Stimulated activated memory B cell treated with anti-CD40 and anti-IgM and Interleukin-4, amounts not matched to agents 10 μg/mL and 1 μg/mL and 100 μg/mL, for 72 hours (primary cell): ENCODE data around the gene KRTAP10-8.
"Not testable (repeated sequence)": the region's sequence is repeated elsewhere in the genome, so short reads cannot be mapped to it uniquely, and the experiment has no call there.

Experiments used
- ATAC-seq: fragments of 150-1000 bp; cut with Tn5 transposase; 2 replicates; pipeline ENCODE4 v1.10.0; 2021
- H3K27ac Mint-ChIP-seq: one replicate; pipeline ENCODE4 v1.8.0; 2022; ENCODE audit warnings: mild to moderate bottlenecking, mixed read lengths
- H3K27me3 Mint-ChIP-seq: one replicate; pipeline ENCODE4 v1.8.0; 2022; ENCODE audit warnings: mixed read lengths
- H3K36me3 Mint-ChIP-seq: one replicate; pipeline ENCODE4 v1.8.0; 2022; ENCODE audit warnings: mixed read lengths
- H3K4me1 Mint-ChIP-seq: one replicate; pipeline ENCODE4 v1.8.0; 2022; ENCODE audit warnings: mixed read lengths
- H3K4me3 Mint-ChIP-seq: one replicate; pipeline ENCODE4 v1.8.0; 2022; ENCODE audit warnings: mild to moderate bottlenecking, moderate library complexity, mixed read lengths
- H3K9me3 Mint-ChIP-seq: one replicate; pipeline ENCODE4 v1.8.0; 2022; ENCODE audit warnings: mixed read lengths

The KRTAP10-8 gene

GRCh38 chr21:44601091-44601490, 10.8 kb upstream of the KRTAP10-8 start:
- not testable (repeated sequence) for H3K36me3 Mint-ChIP-seq, ATAC-seq, H3K4me1 Mint-ChIP-seq, H3K4me3 Mint-ChIP-seq, H3K27ac Mint-ChIP-seq, H3K9me3 Mint-ChIP-seq
- H3K27me3 Mint-ChIP-seq: peaks cover 73% of the 10 kb centered on the region

- H3K9me3 Mint-ChIP-seq: peaks cover 9% of the 10 kb centered on the region
- no peak overlapping the region for H3K27ac Mint-ChIP-seq
- H3K4me3 Mint-ChIP-seq: no peak overlapping the region
- H3K4me1 Mint-ChIP-seq: no peaks in the 10 kb centered on the region
- peaks cover 81% of the 10 kb centered on the region for H3K27me3 Mint-ChIP-seq
- no peak for ATAC-seq
- peaks cover 4% of the 10 kb centered on the region for H3K36me3 Mint-ChIP-seq
Measured at GRCh38 chr21:44601596-44602462, 10.1 kb upstream of the KRTAP10-8 start.

GRCh38 chr21:44602463-44602850, 9.4 kb upstream of the KRTAP10-8 start:
- Mint-ChIP-seq H3K4me3 (no peak overlapping the region), H3K27ac (no peak overlapping the region), H3K4me1 (no peaks in the 10 kb centered on the region), H3K36me3 (peaks cover 4% of the 10 kb centered on the region), H3K9me3 (peaks cover 9% of the 10 kb centered on the region), H3K27me3 (peaks cover 80% of the 10 kb centered on the region)
- ATAC-seq: no peak

- Mint-ChIP-seq H3K27ac (no peak overlapping the region), H3K4me3 (no peak overlapping the region), H3K9me3 (peaks cover 6% of the 10 kb centered on the region), H3K4me1 (no peaks in the 10 kb centered on the region), H3K27me3 (peaks cover 72% of the 10 kb centered on the region), H3K36me3 (peaks cover 4% of the 10 kb centered on the region)
- no peak for ATAC-seq
Measured at GRCh38 chr21:44603109-44603875, 8.6 kb upstream of the KRTAP10-8 start.

GRCh38 chr21:44603911-44604310, 8.0 kb upstream of the KRTAP10-8 start:
- no peak overlapping the region for H3K27ac Mint-ChIP-seq
- H3K36me3 Mint-ChIP-seq: peaks cover 3% of the 10 kb centered on the region
- ATAC-seq: no peak
- H3K9me3 Mint-ChIP-seq: peaks cover 4% of the 10 kb centered on the region
- H3K4me3 Mint-ChIP-seq: no peak overlapping the region
- no peaks in the 10 kb centered on the region for H3K4me1 Mint-ChIP-seq
- peaks cover 66% of the 10 kb centered on the region for H3K27me3 Mint-ChIP-seq

- Mint-ChIP-seq H3K36me3 (peaks cover 15% of the 10 kb centered on the region), H3K9me3 (peaks cover 21% of the 10 kb centered on the region), H3K4me3 (no peak overlapping the region), H3K27ac (no peak overlapping the region), H3K4me1 (no peaks in the 10 kb centered on the region), H3K27me3 (peaks cover 49% of the 10 kb centered on the region)
- no peak for ATAC-seq
Measured at GRCh38 chr21:44606495-44606894, 5.4 kb upstream of the KRTAP10-8 start.

- H3K4me1 Mint-ChIP-seq: no peaks in the 10 kb centered on the region
- H3K27me3 Mint-ChIP-seq: peaks cover 45% of the 10 kb centered on the region
- H3K27ac Mint-ChIP-seq: no peak overlapping the region
- peaks cover 28% of the 10 kb centered on the region for H3K36me3 Mint-ChIP-seq
- ATAC-seq: no peak
- peaks cover 34% of the 10 kb centered on the region for H3K9me3 Mint-ChIP-seq
- H3K4me3 Mint-ChIP-seq: no peak overlapping the region
Measured at GRCh38 chr21:44609193-44609592, 2.7 kb upstream of the KRTAP10-8 start.

GRCh38 chr21:44610157-44610843, 1.6 kb upstream of the KRTAP10-8 start:
- H3K4me1 Mint-ChIP-seq, ATAC-seq, H3K27ac Mint-ChIP-seq, H3K4me3 Mint-ChIP-seq: not testable (repeated sequence)
- H3K27me3 Mint-ChIP-seq: peaks cover 43% of the 10 kb centered on the region
- H3K36me3 Mint-ChIP-seq: peaks cover 28% of the 10 kb centered on the region
- H3K9me3 Mint-ChIP-seq: peaks cover 34% of the 10 kb centered on the region

GRCh38 chr21:44611551-44611950, 328 bp upstream of the KRTAP10-8 start:
- peaks cover 45% of the 10 kb centered on the region for H3K27me3 Mint-ChIP-seq
- H3K4me3 Mint-ChIP-seq: no peak overlapping the region
- ATAC-seq: no peak
- H3K36me3 Mint-ChIP-seq: peaks cover 28% of the 10 kb centered on the region
- H3K27ac Mint-ChIP-seq: no peak overlapping the region
- H3K4me1 Mint-ChIP-seq: no peaks in the 10 kb centered on the region
- peaks cover 32% of the 10 kb centered on the region for H3K9me3 Mint-ChIP-seq

- Mint-ChIP-seq H3K27me3 (peaks cover 41% of the 10 kb centered on the region), H3K4me1 (no peaks in the 10 kb centered on the region), H3K27ac (no peak overlapping the region), H3K4me3 (no peak overlapping the region), H3K36me3 (peaks cover 28% of the 10 kb centered on the region), H3K9me3 (peaks cover 31% of the 10 kb centered on the region)
- no peak for ATAC-seq
Measured at GRCh38 chr21:44612669-44613229, 870 bp downstream of the KRTAP10-8 start.

GRCh38 chr21:44613386-44614155, 1.7 kb downstream of the KRTAP10-8 start:
- Mint-ChIP-seq H3K4me3 (no peak overlapping the region), H3K4me1 (peaks cover 5% of the 10 kb centered on the region), H3K27me3 (peaks cover 41% of the 10 kb centered on the region)

GRCh38 chr21:44614161-44614631, 2.3 kb downstream of the KRTAP10-8 start:
- Mint-ChIP-seq H3K36me3 (peaks cover 29% of the 10 kb centered on the region), H3K27me3 (peaks cover 41% of the 10 kb centered on the region), H3K27ac (peak overlapping the region; percentile 45), H3K4me1 (peaks cover 11% of the 10 kb centered on the region), H3K9me3 (peaks cover 30% of the 10 kb centered on the region), H3K4me3 (no peak overlapping the region)
- no peak for ATAC-seq

More at GRCh38 chr21:44613386-44614155, 1.7 kb downstream of the KRTAP10-8 start:
- peaks cover 29% of the 10 kb centered on the region for H3K36me3 Mint-ChIP-seq
- no peak for ATAC-seq
- H3K9me3 Mint-ChIP-seq: peaks cover 33% of the 10 kb centered on the region
- H3K27ac Mint-ChIP-seq: peak overlapping the region; percentile 45

- peaks cover 30% of the 10 kb centered on the region for H3K36me3 Mint-ChIP-seq
- H3K4me3 Mint-ChIP-seq: no peak overlapping the region
- H3K27me3 Mint-ChIP-seq: peaks cover 41% of the 10 kb centered on the region
- peaks cover 30% of the 10 kb centered on the region for H3K9me3 Mint-ChIP-seq
- H3K4me1 Mint-ChIP-seq: peaks cover 14% of the 10 kb centered on the region
- no peak for ATAC-seq
- no peak overlapping the region for H3K27ac Mint-ChIP-seq
Measured at GRCh38 chr21:44614961-44615391, 3.1 kb downstream of the KRTAP10-8 start.

GRCh38 chr21:44615466-44615865, 3.6 kb downstream of the KRTAP10-8 start:
- peaks cover 14% of the 10 kb centered on the region for H3K4me1 Mint-ChIP-seq
- peaks cover 32% of the 10 kb centered on the region for H3K9me3 Mint-ChIP-seq
- H3K4me3 Mint-ChIP-seq: no peak overlapping the region
- H3K36me3 Mint-ChIP-seq: peaks cover 34% of the 10 kb centered on the region
- ATAC-seq: no peak
- peaks cover 41% of the 10 kb centered on the region for H3K27me3 Mint-ChIP-seq
- H3K27ac Mint-ChIP-seq: no peak overlapping the region
